ENCODE results near the gene HEATR5A. TPM values are rescaled to one million over a fixed set of nuclear protein-coding genes. Genes with fewer than 3 reads are reported as not detected.

HEATR5A gene
- total RNA-seq, 1 donor from 2014 or later: 15.8 TPM

- no peak for TF ChIP-seq CTCF (IDR thresholded peaks at IDR 0.05; ENCODE audit: insufficient read depth, low read length, severe bottlenecking)
- Histone ChIP-seq H3K27me3 (ENCODE audit: control insufficient read depth, insufficient read depth, low read length) (no peaks in the 10 kb centered on the region), H3K36me3 (ENCODE audit: control insufficient read depth, insufficient read depth, low read length) (no peaks in the 10 kb centered on the region), H3K4me3 (ENCODE audit: low read depth, low read length) (no peak overlapping the region)
- DNase-seq (ENCODE audit: low read depth) (no peak), FAIRE-seq (no peak)
Measured at GRCh38 chr14:31268216-31268615, 152.1 kb downstream of the HEATR5A start.

GRCh38 chr14:31266437-31267331, 153.7 kb downstream of the HEATR5A start:
- TF ChIP-seq CTCF (IDR thresholded peaks at IDR 0.05; ENCODE audit: insufficient read depth, low read length, severe bottlenecking): no peak
- DNase-seq (ENCODE audit: low read depth): no peak
- Histone ChIP-seq H3K27me3 (ENCODE audit: control insufficient read depth, insufficient read depth, low read length) (no peaks in the 10 kb centered on the region), H3K4me3 (ENCODE audit: low read depth, low read length) (no peak overlapping the region), H3K36me3 (ENCODE audit: control insufficient read depth, insufficient read depth, low read length) (no peaks in the 10 kb centered on the region)
- FAIRE-seq: no peak

GRCh38 chr14:31265701-31266398, 154.5 kb downstream of the HEATR5A start:
- H3K4me3 ChIP-seq (ENCODE audit: low read depth, low read length): no peak overlapping the region
- DNase-seq (ENCODE audit: low read depth): peak; percentile 91
- FAIRE-seq: no peak
- no peaks in the 10 kb centered on the region for H3K36me3 ChIP-seq (ENCODE audit: control insufficient read depth, insufficient read depth, low read length)
- no peak for TF ChIP-seq CTCF (IDR thresholded peaks at IDR 0.05; ENCODE audit: insufficient read depth, low read length, severe bottlenecking)
- no peaks in the 10 kb centered on the region for H3K27me3 ChIP-seq (ENCODE audit: control insufficient read depth, insufficient read depth, low read length)

GRCh38 chr14:31263485-31264133, 156.7 kb downstream of the HEATR5A start:
- DNase-seq (ENCODE audit: low read depth) (peak; percentile 99), FAIRE-seq (peak; percentile 58)
- TF ChIP-seq CTCF (IDR thresholded peaks at IDR 0.05; ENCODE audit: insufficient read depth, low read length, severe bottlenecking): no peak
- H3K36me3 ChIP-seq (ENCODE audit: control insufficient read depth, insufficient read depth, low read length): no peaks in the 10 kb centered on the region
- H3K27me3 ChIP-seq (ENCODE audit: control insufficient read depth, insufficient read depth, low read length): no peaks in the 10 kb centered on the region
- no peak overlapping the region for H3K4me3 ChIP-seq (ENCODE audit: low read depth, low read length)

GRCh38 chr14:31261859-31262731, 158.3 kb downstream of the HEATR5A start:
- peak; percentile 46 for DNase-seq (ENCODE audit: low read depth)
- H3K36me3 ChIP-seq (ENCODE audit: control insufficient read depth, insufficient read depth, low read length): no peaks in the 10 kb centered on the region
- no peak overlapping the region for H3K4me3 ChIP-seq (ENCODE audit: low read depth, low read length)
- TF ChIP-seq CTCF (IDR thresholded peaks at IDR 0.05; ENCODE audit: insufficient read depth, low read length, severe bottlenecking): no peak
- FAIRE-seq: no peak
- H3K27me3 ChIP-seq (ENCODE audit: control insufficient read depth, insufficient read depth, low read length): no peaks in the 10 kb centered on the region

Measured in bronchial epithelial cell (primary cell).